HEK293 (cell line): Measurements from ENCODE around the gene KCNJ1.

Experiments
- CTCF ChIA-PET: fragments of 350-600 bp; formaldehyde crosslinking; extraction: SDS; loops from one replicate; lab custom pipeline; 2021; ENCODE audit warnings: antibody characterized with exemption; lab: Yijun Ruan, JAX
- POLR2A ChIA-PET: fragments of 300-600 bp; formaldehyde crosslinking; extraction: SDS; loops from one replicate; lab custom pipeline; 2020; ENCODE audit warnings: antibody characterized with exemption, inconsistent platforms; lab: Yijun Ruan, JAX
- H3K27ac ChIP-seq: fragments of 200-500 bp; sonication (Bioruptor generic); 2 replicates; pipeline ENCODE4 v1.5.1; 2014; ENCODE audit warnings: low read depth, low read length, control low read depth, inconsistent platforms; ENCODE audit errors: extremely low read depth
- H3K36me3 ChIP-seq, 2 experiments: fragments of 200-500 bp in 1 of 2; sonication (Bioruptor generic) in 1 of 2; 1 replicate in 1 of 2; 2 replicates in 1 of 2; pipeline ENCODE4 v1.5.1; 2014 to 2017; ENCODE audit warnings: inconsistent platforms in 2 of 2, low read length in 2 of 2; ENCODE audit not compliant: control insufficient read depth in 2 of 2, insufficient read depth in 1 of 2
- H3K4me1 ChIP-seq: fragments of 200-500 bp; sonication (Bioruptor generic); 2 replicates; pipeline ENCODE4 v1.5.1; 2014; ENCODE audit warnings: mild to moderate bottlenecking, low read length, inconsistent platforms; ENCODE audit not compliant: control insufficient read depth, insufficient read depth
- H3K4me3 ChIP-seq: 2 replicates; pipeline ENCODE4 v1.5.1; 2011; ENCODE audit warnings: low read depth, mild to moderate bottlenecking, control low read depth, low read length, moderate library complexity
- H3K9me3 ChIP-seq: fragments of 200-500 bp; sonication (Bioruptor generic); 2 replicates; pipeline ENCODE4 v1.5.1; 2014; ENCODE audit warnings: low read depth, low read length, inconsistent platforms; ENCODE audit not compliant: control insufficient read depth, insufficient read depth
- GFI1B ChIP-seq: fragments of 450-650 bp; formaldehyde crosslinking; IDR thresholded peaks from 2 replicates; pipeline ENCODE4 v1.5.1; 2016; ENCODE audit warnings: missing biosample characterization, missing genetic modification characterization
- GLI2 ChIP-seq: fragments of 450-650 bp; formaldehyde crosslinking; IDR thresholded peaks from 2 replicates; pipeline ENCODE4; 2017; ENCODE audit warnings: missing biosample characterization, missing genetic modification characterization, low read depth, borderline replicate concordance
- KLF8 ChIP-seq: fragments of 450-650 bp; formaldehyde crosslinking; IDR thresholded peaks from 2 replicates; pipeline ENCODE4 v1.5.1; 2016; ENCODE audit warnings: missing biosample characterization, missing genetic modification characterization
- PRDM1 ChIP-seq: fragments of 450-650 bp; formaldehyde crosslinking; IDR thresholded peaks from 2 replicates; pipeline ENCODE4; 2016; ENCODE audit warnings: missing biosample characterization, missing genetic modification characterization
- SP7 ChIP-seq: fragments of 450-650 bp; formaldehyde crosslinking; IDR thresholded peaks from 2 replicates; pipeline ENCODE4 v1.5.1; 2016; ENCODE audit warnings: missing biosample characterization, missing genetic modification characterization
- ZNF133 ChIP-seq: fragments of 450-650 bp; formaldehyde crosslinking; IDR thresholded peaks from 2 replicates; pipeline ENCODE4 v1.5.1; 2016; ENCODE audit warnings: missing biosample characterization, missing genetic modification characterization
- ZNF214 ChIP-seq: fragments of 450-650 bp; formaldehyde crosslinking; IDR thresholded peaks from 2 replicates; pipeline ENCODE4 v1.5.1; 2017; ENCODE audit warnings: missing biosample characterization, mild to moderate bottlenecking, missing genetic modification characterization, borderline replicate concordance
- ZNF274 ChIP-seq, 2 experiments: fragments of 200-500 bp in 1 of 2; fragments of 450-650 bp in 1 of 2; sonication (Bioruptor generic) in 1 of 2; formaldehyde crosslinking in 1 of 2; IDR thresholded peaks; 2 replicates each; pipeline versions ENCODE4 v1.5.1 to v1.6.1; 2014 to 2016; ENCODE audit warnings: borderline replicate concordance in 1 of 2, inconsistent platforms in 1 of 2, low read length in 1 of 2, missing biosample characterization in 1 of 2, missing genetic modification characterization in 1 of 2
- ZNF510 ChIP-seq: fragments of 450-650 bp; formaldehyde crosslinking; IDR thresholded peaks from 2 replicates; pipeline ENCODE4 v1.5.1; 2018; ENCODE audit warnings: mild to moderate bottlenecking, missing genetic modification characterization, missing biosample characterization; ENCODE audit not compliant: insufficient replicate concordance
- ZNF560 ChIP-seq: fragments of 450-650 bp; formaldehyde crosslinking; IDR thresholded peaks from 2 replicates; pipeline ENCODE4 v1.5.1; 2017; ENCODE audit warnings: missing biosample characterization, missing genetic modification characterization, borderline replicate concordance
- ZNF610 ChIP-seq: fragments of 450-650 bp; formaldehyde crosslinking; IDR thresholded peaks from 2 replicates; pipeline ENCODE4 v1.5.1; 2016; ENCODE audit warnings: missing biosample characterization, missing genetic modification characterization, borderline replicate concordance
- TF ChIP-seq, protein P1 (sequence below): fragments of 450-650 bp; formaldehyde crosslinking; IDR thresholded peaks from 2 replicates; pipeline ENCODE4 v1.5.1; 2016; ENCODE audit warnings: missing biosample characterization, missing genetic modification characterization
- TF ChIP-seq, protein P2 (sequence below): fragments of 450-650 bp; formaldehyde crosslinking; IDR thresholded peaks from 2 replicates; pipeline ENCODE4; 2016; ENCODE audit warnings: missing biosample characterization, missing genetic modification characterization
- TF ChIP-seq, protein P3 (sequence below): fragments of 450-650 bp; formaldehyde crosslinking; IDR thresholded peaks from 2 replicates; pipeline ENCODE4 v1.5.1; 2016; ENCODE audit warnings: missing biosample characterization, missing genetic modification characterization
- TF ChIP-seq, protein P4 (sequence below): fragments of 450-650 bp; formaldehyde crosslinking; IDR thresholded peaks from 2 replicates; pipeline ENCODE4 v1.5.1; 2016; ENCODE audit warnings: missing biosample characterization, missing genetic modification characterization
- TF ChIP-seq, protein P5 (sequence below): fragments of 450-650 bp; formaldehyde crosslinking; IDR thresholded peaks from 2 replicates; pipeline ENCODE4 v1.5.1; 2016; ENCODE audit warnings: missing biosample characterization, missing genetic modification characterization
- TF ChIP-seq, protein P6 (sequence below): fragments of 450-650 bp; formaldehyde crosslinking; IDR thresholded peaks from 2 replicates; pipeline ENCODE4 v1.5.1; 2017; ENCODE audit warnings: missing biosample characterization, missing genetic modification characterization
- TF ChIP-seq, protein P7 (sequence below): fragments of 450-650 bp; formaldehyde crosslinking; IDR thresholded peaks from 2 replicates; pipeline ENCODE4 v1.5.1; 2016; ENCODE audit warnings: missing biosample characterization, missing genetic modification characterization, borderline replicate concordance

Gene KCNJ1

DNA sequence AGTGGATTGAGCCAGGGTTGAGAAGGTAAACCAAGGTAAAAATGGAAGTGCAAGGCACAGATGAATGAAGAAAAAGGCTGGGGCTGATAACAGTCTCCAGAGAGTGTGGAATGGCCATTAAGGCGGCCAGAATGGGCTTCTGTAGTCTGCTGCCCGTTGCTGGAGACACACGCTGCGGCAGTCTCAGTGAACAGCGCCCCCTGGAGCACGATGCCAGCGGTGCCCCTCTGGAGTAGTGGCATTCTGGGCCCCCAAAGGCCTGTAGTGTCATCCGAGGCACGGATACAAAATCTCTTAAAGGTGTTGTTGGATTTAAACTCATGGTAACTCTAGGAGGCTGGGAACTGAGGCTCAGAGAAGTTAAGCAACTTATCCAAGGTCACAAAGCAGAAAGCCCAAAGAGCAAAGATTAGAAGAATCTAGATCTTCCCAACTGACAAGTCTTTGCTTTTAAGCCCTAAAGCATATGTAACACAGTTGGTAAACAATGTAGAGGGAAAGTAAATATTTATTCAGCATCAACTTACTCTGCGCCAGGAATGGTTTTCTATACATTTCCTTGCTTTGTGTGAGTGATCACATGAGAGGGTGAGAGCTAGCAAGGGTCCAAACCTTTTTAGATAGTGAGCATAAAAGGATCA lies 18.2 kb downstream of the KCNJ1 start (continued):
- TF ChIP-seq, protein P1, sequence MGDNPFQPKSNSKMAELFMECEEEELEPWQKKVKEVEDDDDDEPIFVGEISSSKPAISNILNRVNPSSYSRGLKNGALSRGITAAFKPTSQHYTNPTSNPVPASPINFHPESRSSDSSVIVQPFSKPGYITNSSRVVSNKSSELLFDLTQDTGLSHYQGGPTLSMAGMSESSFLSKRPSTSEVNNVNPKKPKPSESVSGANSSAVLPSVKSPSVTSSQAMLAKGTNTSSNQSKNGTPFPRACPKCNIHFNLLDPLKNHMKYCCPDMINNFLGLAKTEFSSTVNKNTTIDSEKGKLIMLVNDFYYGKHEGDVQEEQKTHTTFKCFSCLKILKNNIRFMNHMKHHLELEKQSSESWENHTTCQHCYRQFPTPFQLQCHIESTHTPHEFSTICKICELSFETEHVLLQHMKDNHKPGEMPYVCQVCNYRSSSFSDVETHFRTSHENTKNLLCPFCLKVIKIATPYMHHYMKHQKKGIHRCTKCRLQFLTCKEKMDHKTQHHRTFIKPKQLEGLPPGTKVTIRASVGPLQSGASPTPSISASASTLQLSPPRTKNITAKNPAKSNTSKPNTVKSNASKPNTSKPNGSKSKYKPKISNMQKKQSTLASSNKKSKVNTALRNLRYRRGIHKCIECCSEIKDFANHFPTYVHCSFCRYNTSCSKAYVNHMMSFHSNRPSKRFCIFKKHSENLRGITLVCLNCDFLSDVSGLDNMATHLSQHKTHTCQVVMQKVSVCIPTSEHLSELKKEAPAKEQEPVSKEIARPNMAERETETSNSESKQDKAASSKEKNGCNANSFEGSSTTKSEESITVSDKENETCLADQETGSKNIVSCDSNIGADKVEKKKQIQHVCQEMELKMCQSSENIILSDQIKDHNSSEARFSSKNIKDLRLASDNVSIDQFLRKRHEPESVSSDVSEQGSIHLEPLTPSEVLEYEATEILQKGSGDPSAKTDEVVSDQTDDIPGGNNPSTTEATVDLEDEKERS: no peak
- TF ChIP-seq, protein P2, sequence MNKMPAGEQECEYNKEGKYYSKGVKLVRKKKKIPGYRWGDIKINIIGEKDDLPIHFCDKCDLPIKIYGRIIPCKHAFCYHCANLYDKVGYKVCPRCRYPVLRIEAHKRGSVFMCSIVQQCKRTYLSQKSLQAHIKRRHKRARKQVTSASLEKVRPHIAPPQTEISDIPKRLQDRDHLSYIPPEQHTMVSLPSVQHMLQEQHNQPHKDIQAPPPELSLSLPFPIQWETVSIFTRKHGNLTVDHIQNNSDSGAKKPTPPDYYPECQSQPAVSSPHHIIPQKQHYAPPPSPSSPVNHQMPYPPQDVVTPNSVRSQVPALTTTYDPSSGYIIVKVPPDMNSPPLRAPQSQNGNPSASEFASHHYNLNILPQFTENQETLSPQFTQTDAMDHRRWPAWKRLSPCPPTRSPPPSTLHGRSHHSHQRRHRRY: no peak
- TF ChIP-seq, protein P3, sequence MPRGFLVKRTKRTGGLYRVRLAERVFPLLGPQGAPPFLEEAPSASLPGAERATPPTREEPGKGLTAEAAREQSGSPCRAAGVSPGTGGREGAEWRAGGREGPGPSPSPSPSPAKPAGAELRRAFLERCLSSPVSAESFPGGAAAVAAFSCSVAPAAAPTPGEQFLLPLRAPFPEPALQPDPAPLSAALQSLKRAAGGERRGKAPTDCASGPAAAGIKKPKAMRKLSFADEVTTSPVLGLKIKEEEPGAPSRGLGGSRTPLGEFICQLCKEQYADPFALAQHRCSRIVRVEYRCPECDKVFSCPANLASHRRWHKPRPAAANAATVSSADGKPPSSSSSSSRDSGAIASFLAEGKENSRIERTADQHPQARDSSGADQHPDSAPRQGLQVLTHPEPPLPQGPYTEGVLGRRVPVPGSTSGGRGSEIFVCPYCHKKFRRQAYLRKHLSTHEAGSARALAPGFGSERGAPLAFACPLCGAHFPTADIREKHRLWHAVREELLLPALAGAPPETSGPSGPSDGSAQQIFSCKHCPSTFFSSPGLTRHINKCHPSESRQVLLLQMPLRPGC (tag by site-specific recombination): no peak
- TF ChIP-seq ZNF214 (tag by site-specific recombination): no peak
- TF ChIP-seq GFI1B (tag by site-specific recombination): no peak
- no peak for TF ChIP-seq ZNF133 (tag by site-specific recombination)
- no peak for TF ChIP-seq ZNF560 (tag by site-specific recombination)

DNA sequence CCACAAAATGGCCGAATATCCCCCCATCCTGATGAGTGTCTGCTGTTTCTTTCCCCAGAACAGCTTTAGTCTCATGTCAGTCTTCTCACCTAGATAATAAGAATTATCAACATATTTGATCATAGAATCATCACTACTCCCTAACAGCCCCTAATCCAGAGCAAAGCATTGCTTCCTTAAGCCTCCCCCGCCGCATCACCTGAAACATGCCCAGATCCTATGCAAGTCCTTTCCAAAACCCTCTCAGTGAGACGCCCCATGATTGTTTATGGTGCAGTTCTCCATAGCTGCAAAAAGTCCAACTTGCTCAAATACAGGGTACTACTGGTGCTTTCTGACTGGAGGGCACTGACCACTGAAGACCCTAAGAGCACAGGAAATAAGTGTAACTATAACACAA lies 20.1 kb downstream of the KCNJ1 start:
- Histone ChIP-seq H3K4me1 (no peaks in the 10 kb centered on the region), H3K9me3 (no peaks in the 10 kb centered on the region), H3K4me3 (no peak overlapping the region), H3K36me3 (no peaks in the 10 kb centered on the region), H3K27ac (no peak overlapping the region)
- CTCF ChIA-PET: interaction anchor here (0.6 to 3.4 kb wide), 4 partner anchors 9 to 807 kb away, joined by 3 to 13 read pairs (median 6); no protein-coding TSS in a partner anchor
- POLR2A ChIA-PET: no interaction called here
- TF ChIP-seq ZNF510 (tag by site-specific recombination) (no peak), ZNF610 (tag by site-specific recombination) (no peak), PRDM1 (tag by site-specific recombination) (no peak), SP7 (no peak), GLI2 (tag by site-specific recombination) (no peak), KLF8 (tag by site-specific recombination) (no peak), ZNF274 (IDR thresholded peaks at IDR 0.05; ENCODE audit: low read length) (no peak), ZNF274 (tag by site-specific recombination; IDR thresholded peaks at IDR 0.05; ENCODE audit: borderline replicate concordance) (no peak)
- TF ChIP-seq, protein P4, sequence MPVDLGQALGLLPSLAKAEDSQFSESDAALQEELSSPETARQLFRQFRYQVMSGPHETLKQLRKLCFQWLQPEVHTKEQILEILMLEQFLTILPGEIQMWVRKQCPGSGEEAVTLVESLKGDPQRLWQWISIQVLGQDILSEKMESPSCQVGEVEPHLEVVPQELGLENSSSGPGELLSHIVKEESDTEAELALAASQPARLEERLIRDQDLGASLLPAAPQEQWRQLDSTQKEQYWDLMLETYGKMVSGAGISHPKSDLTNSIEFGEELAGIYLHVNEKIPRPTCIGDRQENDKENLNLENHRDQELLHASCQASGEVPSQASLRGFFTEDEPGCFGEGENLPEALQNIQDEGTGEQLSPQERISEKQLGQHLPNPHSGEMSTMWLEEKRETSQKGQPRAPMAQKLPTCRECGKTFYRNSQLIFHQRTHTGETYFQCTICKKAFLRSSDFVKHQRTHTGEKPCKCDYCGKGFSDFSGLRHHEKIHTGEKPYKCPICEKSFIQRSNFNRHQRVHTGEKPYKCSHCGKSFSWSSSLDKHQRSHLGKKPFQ (tag by site-specific recombination): no peak
- TF ChIP-seq, protein P5, sequence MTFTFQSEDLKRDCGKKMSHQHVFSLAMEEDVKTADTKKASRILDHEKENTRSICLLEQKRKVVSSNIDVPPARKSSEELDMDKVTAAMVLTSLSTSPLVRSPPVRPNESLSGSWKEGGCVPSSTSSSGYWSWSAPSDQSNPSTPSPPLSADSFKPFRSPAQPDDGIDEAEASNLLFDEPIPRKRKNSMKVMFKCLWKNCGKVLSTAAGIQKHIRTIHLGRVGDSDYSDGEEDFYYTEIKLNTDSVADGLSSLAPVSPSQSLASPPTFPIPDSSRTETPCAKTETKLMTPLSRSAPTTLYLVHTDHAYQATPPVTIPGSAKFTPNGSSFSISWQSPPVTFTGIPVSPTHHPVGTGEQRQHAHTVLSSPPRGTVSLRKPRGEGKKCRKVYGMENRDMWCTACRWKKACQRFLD: no peak
- TF ChIP-seq, protein P6, sequence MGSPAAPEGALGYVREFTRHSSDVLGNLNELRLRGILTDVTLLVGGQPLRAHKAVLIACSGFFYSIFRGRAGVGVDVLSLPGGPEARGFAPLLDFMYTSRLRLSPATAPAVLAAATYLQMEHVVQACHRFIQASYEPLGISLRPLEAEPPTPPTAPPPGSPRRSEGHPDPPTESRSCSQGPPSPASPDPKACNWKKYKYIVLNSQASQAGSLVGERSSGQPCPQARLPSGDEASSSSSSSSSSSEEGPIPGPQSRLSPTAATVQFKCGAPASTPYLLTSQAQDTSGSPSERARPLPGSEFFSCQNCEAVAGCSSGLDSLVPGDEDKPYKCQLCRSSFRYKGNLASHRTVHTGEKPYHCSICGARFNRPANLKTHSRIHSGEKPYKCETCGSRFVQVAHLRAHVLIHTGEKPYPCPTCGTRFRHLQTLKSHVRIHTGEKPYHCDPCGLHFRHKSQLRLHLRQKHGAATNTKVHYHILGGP (tag by site-specific recombination): no peak
- TF ChIP-seq, protein P7, sequence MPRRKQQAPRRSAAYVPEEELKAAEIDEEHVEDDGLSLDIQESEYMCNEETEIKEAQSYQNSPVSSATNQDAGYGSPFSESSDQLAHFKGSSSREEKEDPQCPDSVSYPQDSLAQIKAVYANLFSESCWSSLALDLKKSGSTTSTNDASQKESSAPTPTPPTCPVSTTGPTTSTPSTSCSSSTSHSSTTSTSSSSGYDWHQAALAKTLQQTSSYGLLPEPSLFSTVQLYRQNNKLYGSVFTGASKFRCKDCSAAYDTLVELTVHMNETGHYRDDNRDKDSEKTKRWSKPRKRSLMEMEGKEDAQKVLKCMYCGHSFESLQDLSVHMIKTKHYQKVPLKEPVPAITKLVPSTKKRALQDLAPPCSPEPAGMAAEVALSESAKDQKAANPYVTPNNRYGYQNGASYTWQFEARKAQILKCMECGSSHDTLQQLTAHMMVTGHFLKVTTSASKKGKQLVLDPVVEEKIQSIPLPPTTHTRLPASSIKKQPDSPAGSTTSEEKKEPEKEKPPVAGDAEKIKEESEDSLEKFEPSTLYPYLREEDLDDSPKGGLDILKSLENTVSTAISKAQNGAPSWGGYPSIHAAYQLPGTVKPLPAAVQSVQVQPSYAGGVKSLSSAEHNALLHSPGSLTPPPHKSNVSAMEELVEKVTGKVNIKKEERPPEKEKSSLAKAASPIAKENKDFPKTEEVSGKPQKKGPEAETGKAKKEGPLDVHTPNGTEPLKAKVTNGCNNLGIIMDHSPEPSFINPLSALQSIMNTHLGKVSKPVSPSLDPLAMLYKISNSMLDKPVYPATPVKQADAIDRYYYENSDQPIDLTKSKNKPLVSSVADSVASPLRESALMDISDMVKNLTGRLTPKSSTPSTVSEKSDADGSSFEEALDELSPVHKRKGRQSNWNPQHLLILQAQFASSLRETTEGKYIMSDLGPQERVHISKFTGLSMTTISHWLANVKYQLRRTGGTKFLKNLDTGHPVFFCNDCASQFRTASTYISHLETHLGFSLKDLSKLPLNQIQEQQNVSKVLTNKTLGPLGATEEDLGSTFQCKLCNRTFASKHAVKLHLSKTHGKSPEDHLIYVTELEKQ (tag by site-specific recombination): no peak
